GM19099 (cell line): ENCODE data around the gene NR1D2.

Experiments
- POLR2A ChIP-seq: IDR thresholded peaks from 3 replicates; pipeline ENCODE4 v1.6.1; 2011; ENCODE audit warnings: low read depth; ENCODE audit not compliant: insufficient read length; ENCODE audit errors: extremely low read depth

The NR1D2 gene

DNA sequence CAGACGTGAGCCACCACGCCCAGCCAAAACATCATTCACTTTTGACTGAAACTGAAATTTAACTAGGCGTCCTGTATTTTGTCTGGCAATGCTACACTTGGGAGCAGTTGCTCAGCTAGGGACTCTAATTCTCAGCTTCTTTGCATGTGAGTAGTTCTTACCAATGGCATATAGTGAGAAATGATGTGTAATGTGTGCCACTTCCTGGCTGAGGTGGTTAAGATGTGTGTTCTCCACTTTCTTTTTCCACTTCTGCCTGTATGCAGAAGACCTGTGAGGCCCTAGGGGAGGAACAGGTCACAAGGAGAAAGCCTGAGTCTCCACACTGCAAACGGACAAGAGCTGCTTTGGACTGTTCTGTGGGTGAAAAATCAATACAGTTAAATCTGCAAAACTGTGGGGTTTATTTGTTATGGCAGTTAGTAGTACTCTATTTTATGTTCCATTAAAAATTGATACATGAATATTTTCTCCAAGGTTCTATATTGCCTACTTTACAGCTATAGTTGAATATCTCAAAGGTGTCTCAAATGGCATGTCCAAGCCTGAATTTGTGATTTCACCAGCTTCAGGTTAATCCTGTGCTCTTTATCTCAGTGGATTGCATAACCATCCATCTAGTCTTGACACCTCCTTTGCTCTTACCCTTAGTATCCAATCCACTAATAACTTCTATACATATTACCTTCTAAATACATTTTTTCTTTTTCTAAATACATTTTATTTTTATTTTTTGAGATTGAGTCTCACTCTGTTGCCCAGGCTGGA lies 59.3 kb downstream of the NR1D2 start:
- no peak for TF ChIP-seq POLR2A

DNA sequence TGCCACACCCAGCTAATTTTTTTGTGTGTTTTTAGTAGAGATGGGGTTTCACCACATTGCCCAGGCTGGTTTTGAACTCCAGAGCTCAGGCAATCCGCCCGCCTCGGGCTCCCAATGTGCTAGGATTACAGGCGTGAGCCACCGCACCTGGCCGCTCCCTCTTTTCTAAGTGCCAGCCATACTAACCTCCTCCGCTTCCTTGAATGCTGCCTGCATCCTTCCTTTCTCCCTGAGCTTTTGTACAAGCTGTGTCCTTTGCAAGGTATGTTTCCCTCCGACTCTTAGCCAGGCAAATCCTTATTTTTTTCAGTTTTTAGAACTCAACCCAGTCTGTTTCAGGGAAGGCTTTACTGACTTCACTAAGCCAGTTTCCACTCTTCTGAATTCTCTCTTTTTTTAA lies 60.6 kb downstream of the NR1D2 start:
- no peak for TF ChIP-seq POLR2A

DNA sequence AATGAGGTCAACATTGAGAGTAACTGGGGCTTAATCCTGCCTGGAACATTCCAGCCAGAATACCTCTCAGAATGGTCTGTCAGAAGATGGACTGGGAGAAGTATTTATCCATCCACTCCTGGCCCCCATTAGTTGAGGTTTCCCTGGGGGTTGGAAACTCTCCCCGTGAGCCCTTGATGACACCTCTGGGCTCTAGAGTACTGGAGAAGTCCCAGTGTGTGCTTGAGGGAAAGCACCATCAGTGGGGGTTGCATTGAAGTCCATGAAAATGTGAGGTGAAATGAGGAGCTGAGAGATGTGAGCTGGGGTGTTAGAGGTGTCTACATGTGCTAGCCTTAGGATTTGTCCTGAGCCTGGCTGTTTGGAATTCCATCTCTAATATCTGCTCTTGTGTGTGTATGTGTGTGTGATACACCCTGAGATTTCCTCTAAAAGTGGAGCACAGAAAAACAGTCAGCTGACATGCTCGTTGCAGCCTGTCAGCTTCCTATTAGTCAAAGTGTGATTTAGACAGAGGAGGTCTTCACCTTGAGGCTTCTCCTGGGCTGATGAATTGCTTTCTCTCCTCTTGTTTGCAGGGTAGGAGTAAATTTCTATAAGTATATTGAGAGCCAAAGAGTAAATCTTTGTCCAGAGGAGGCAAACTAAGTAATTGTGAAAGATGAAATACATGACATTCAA lies 67.6 kb downstream of the NR1D2 start:
- TF ChIP-seq POLR2A: no peak

DNA sequence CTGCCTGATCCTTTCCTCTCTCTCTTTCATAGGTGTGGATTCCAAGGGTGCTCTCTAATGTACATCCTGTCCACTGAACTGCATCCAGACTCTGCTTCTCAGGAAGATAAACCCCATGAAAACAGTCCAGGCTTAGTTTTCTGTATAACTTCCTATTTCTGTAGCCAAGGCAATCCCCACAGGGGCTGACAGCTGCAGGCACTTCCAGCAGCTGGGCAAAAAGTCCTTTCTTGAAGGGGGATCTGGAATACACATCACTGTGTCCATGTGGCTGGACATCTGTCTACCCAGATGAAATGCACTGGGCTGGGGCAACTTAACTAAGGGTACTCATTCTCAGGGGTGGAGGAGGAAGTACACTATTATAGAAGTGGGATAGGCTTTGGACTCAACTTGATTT lies 72.2 kb downstream of the NR1D2 start:
- no peak for TF ChIP-seq POLR2A

DNA sequence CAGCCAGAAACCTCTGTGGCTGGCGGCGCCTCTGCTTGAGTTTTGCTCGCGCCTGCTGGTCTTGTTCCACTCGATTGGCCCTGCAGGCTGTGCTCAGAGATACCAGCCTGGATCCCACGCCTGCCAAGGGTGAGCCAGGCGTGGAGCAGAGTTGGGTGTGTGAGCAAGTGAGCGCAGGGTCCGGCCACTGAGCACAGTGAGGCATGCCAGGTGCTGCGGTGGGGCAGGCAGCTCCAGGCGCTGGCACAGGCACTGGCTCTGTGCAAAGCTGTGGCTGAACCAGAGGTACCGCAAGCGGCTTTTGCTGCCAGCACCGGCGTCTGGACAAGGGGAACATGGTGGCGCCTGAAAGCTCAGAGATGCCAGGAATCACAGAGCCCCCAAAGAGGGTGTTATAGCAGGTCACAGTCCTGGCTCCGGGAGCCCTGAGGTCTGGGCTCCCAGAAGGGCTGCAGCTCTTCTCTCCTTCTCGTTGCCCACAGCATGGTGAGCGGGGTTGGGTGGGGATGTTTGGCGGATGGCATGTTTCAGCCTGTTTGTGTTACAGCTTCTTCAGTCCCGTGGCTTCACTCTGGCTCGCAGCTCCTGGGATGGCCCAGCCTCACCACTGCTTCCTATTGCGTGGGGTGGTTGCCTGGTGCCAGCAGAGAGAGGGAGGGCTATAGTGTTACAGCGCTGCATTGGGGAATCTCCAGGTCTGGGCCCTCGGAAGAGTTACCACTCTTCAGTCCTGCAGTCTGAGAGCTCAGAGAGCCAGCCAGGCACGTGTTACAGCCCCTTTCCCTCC lies 73.9 kb downstream of the NR1D2 start:
- no peak for TF ChIP-seq POLR2A

DNA sequence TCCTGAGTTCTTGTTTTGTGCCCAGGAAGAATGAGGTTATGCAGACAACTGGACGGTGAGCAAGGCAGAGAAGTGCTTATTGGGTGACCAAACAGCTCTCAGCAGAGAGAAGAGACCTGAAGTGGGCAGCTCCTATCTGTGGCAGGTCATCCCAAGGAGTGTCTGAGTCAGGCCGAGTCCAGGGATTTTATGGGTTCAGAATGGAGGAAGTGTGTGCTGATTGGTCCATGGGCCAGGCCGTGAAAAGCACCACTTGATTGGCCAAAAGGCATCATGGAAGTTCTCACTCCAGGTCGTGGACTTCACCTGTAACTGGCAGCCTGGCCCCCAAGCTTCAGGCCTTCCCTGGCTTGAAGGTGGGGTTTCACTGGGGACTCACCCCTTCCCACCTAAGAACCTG lies 74.5 kb downstream of the NR1D2 start:
- no peak for TF ChIP-seq POLR2A

DNA sequence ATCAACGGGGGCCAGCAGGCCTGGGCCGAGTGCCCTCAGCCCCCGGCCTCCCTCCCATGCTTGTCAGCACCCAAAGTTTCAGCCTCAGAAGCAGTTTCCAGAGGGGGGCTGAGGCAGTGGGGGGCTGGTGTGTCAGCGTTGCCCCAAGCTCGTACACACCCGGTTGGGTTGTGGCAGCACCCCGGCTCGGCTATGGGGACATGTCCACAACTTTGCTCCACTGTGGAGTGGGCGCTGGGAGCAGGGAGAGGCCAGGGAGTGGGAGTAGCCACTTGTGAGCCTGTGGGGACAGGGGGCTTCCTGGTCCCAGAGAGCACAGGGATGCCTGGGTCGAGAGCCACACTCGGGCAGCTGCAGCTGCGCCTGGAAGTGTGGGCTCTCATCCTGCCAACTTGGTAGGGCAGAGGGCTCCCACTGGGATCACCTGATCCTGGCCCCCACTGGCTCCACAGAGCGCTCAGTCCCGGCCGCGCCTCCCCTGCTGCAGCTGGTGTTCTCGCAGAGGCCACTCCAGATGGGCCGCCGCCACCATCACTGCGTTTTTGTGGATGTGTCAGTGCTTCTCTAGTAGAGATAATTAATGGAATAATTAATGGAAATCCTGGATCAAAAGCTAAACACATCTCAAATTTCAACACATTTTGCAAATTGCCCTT lies 75.1 kb downstream of the NR1D2 start:
- no peak for TF ChIP-seq POLR2A

DNA sequence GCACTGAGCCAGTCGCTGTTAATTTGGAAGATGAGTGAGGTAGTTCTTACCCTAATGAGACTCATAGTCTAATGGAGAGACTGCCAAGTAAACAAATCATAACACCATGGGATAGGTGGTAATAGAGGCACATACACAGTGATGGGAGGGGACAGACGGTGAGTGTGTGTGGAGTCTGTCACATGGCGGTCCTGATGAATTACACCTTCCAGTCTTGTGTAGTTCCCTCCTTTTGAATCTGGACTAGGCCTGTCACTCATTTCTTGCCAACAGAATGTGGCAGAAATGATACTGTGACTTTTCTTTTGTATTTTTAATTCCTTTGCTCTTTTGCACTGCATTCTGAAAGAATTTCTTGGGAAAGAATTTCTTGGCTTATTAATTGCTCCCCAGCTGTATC lies 78.1 kb downstream of the NR1D2 start:
- no peak for TF ChIP-seq POLR2A

DNA sequence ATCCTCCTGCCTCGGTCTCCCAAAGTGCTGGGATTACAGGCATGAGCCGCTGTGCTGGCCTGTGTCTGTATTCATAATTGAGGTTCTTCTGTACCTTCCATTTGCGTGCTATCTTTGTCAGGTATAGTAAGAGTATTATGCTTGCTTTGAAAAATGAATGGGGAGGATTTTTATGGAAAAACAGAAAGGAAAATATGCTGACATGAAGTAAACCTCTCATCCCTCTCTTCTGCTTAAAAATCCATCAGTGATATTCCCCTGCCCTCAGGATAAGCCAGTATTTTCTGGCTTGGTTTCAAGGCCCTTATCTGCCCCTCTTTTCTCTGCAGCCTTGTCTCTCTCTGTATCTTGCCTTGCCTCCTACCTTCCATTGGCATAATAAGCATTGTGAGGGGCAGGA lies 80.7 kb downstream of the NR1D2 start:
- TF ChIP-seq POLR2A: no peak

DNA sequence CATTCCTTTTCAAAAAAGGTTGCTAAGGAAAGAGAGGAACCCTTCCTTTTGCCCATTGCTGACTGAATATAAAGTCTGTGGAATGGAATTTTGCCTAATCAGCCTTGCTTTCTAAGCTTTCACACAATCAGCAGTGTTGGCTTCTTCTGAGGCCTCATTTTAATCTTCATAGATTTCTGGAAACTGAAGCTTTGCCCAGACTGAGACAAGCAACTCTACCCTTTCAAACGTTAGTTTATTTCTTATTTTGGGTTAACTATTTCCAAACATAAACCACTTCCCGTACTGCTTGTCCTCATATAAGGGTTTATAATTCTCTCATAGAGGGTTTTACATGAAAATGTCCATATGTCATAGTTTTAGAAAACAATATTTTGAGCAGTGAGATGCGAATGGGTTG lies 82.9 kb downstream of the NR1D2 start:
- TF ChIP-seq POLR2A: no peak
